Stimulated activated CD8-positive, alpha-beta memory T cell treated with anti-CD3 and anti-CD28 coated beads, Interleukin-15, amount 100 ng/mL, for 1 hour (primary cell): ENCODE results near the gene DAB1.

ENCODE experiments used
- DNase-seq: peaks from one replicate; pipeline ENCODE4 v3.0.0-alpha.2; 2020; ENCODE audit warnings: low read depth

DAB1 gene

GRCh38 chr1:56973923-56974742 is 449.7 kb downstream of the DAB1 start:
- no peak for DNase-seq

DNA sequence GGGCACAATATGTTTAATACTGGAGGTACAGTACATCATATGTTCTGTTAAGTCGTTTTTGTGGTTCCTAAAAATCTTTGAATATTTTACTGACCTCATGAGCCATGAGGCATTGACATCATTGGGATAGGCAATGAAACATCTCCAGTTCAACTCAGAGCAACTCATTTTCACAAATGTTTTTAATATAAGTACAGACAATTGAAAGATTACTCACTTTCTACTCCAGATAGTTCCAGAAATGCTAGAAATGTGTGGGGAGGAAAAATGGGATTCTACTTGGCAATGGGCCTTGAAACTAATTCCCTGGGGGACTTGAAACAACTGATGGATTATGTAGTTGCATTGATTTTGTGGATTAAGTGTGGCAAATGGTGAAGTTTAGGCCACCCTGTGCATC is 450.9 kb downstream of the DAB1 start:
- no peak for DNase-seq

DNA sequence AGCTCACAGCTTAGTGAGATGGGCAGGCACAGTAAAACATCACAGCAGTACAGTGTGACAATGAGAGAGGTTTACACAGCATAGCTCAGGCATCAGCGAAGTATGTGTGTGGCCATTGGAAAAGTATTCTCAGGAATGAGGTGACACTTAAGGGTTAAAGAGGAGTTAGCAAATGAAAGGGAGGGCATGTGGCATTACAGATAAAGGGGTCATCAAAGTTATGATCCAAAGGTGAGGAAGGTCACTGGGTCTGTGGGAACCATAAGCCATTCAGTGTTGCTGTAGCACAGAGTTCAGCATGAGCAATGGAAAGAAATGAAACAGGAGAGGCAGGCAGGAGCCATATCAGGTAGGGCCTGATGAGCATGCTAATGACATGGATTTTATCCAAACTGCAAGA is 453.6 kb downstream of the DAB1 start:
- no peak for DNase-seq

GRCh38 chr1:56968878-56969495 is 454.9 kb downstream of the DAB1 start:
- DNase-seq, result no peak

DNA sequence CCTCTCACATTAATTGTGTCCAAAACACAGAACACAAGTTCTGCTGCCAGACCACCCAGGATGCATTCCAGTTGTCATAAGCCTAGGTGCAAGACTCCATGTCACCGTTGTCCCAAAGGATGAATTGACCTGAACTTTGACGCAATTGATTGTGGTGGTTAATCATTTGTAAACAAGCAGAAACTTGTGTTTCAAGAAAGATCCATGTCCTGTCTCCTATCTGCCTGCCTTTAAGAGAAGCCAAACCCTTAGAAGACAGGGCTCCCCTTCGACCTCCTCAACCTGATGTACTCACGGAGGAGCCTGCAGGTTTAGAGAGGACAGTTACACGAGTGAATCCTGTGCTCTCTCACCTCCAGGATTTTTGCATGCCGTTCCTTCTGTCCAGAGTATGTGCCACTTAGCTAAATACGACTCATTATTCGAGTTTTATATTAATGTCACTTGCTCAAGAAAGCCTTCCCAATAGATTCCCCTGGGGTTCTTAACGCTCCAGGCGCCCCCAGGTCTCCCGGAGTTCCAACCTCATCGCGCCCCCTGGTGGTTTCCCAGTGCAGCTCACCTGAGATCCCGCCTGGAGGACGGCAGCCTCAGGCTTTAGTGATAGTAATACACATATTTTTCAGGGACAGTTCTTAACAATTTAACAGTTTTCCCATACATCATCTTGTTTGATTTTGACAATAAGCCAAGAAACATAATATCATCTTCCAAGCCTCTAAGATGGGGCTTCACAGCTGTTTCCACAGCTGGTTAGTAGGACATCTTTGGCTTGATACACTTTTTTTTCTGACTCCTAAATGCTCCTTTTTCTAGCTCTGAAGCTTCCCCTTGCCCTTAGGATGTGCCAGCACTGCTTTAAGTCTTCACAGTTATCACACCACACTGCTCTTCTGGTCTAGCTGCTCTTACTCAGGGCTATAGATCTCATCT is 455.7 kb downstream of the DAB1 start:
- DNase-seq, result no peak

GRCh38 chr1:56967355-56967754 is 456.5 kb downstream of the DAB1 start:
- no peak for DNase-seq

DNA sequence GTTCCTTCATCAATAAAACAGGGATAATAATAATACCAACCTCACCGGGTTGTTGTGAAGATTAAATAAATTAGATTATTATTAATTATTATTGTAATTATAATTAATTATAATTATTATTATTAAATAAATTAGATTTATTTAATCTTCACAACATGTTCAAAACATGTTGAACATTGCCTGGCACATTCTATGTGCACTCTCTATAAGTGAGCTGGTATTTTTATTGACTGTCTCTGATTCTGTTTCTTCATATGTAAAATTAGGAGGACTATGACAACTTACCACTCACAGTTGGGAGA is 457.2 kb downstream of the DAB1 start:
- DNase-seq, result no peak

DNA sequence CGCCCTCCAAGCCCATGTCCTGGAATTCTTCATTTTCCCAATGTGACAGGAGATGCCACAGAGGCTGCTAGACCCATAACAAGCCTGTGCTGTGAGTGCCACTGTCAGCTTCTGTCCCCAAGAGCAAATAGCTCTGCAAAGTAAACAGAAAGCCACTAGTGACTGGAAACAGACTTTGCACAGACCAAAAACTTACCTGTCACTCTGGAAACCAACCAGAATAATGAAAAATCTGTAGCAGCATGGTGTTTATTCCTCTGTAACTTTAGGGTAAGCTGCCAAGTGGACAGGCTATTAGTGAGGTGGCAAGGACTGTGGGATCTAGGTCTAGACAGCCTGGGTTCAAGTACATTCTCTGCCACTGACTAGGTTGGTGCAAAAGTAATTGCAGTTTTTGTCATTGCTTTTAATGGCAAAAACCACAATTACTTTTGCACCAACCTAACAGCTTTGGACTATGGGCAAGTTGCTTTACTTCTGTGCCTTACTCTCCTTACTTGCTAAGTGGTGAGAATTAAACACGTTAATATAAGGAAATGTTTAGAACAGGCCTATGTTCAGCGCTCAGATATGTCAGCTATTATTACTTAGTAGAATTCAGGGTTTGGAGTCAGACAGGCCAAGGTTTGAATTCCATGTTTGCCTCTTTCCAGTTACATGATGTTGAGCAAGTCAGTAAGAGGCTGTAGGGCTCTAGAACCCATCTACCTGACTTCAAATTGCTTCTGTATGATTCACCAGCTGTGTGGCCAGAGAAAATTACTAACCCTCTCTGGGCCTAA is 457.8 kb downstream of the DAB1 start, which contains the start of gene C8B:
Gene C8B, minus strand, starts transcription at position 100 of the 782 bp plus-strand sequence. Its CDS starts 67 bp downstream, at position 33.
- DNase-seq, result no peak

GRCh38 chr1:56965191-56965590 is 458.7 kb downstream of the DAB1 start:
- DNase-seq, result no peak

GRCh38 chr1:56964349-56965017 is 459.4 kb downstream of the DAB1 start:
- DNase-seq, result no peak

- no peak for DNase-seq
Observed at GRCh38 chr1:56963667-56964066, 460.2 kb downstream of the DAB1 start.

DNA sequence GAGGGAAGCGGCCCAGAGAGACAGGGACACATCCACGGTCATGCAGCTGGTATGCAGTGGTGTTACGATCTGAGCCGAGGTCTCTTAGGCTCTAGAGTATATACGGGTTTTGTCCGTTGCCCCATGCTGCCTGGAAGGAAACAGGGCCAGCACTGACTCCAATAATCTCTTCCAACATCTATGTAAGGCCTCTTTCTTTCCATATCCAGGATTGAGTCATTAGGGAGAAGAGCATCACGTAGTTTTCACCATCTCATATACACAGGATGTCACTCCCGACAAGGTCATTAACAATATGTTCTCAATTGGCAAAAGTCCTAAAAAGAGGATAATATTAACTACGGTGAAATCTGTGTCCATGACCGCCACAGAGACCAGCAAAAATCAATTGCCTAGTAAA is 462.4 kb downstream of the DAB1 start:
- no peak for DNase-seq

- DNase-seq, result no peak
Observed at GRCh38 chr1:56958526-56958925, 465.3 kb downstream of the DAB1 start.

GRCh38 chr1:56957931-56958330 is 465.9 kb downstream of the DAB1 start:
- no peak for DNase-seq

GRCh38 chr1:56954664-56955063 is 469.2 kb downstream of the DAB1 start:
- DNase-seq, result no peak

DNA sequence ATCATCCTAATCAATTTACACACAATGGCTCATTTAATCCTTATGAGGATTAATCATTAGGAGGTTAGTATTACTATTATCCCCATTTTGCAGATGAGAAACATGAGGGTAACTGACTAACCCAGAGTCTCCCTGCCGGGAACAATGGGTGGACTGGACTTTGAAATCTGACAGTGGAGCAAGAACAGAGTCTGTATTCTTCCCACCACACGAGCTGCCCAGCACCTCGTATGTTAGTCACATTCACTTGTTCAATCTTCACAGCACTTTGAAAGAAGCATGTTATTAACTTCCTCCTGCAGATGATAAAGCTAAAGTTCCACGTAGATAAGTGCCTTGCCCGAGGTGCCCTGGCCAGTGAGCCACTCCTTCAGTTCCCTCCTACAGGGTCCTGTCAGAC is 470.5 kb downstream of the DAB1 start:
- no peak for DNase-seq

GRCh38 chr1:56952501-56952900 is 471.4 kb downstream of the DAB1 start:
- DNase-seq, result no peak

GRCh38 chr1:56948403-56949023 is 475.3 kb downstream of the DAB1 start:
- DNase-seq, result no peak
